HFFc6 (cell line): ENCODE measurements around the gene PHYKPL. TPM values are rescaled to one million over a fixed set of nuclear protein-coding genes. Genes with fewer than 3 reads are reported as not detected.

Experiments used
- DNase-seq: peaks from one replicate; pipeline ENCODE4 v3.0.0-alpha.2; 2018
- H3K27ac Mint-ChIP-seq: 2 replicates; pipeline ENCODE4 v1.8.0; 2020; ENCODE audit warnings: mild to moderate bottlenecking, mixed read lengths
- H3K27me3 Mint-ChIP-seq: 2 replicates; pipeline ENCODE4 v1.8.0; 2021; ENCODE audit warnings: mild to moderate bottlenecking, moderate library complexity, mixed read lengths; ENCODE audit not compliant: insufficient read depth
- H3K36me3 Mint-ChIP-seq: 2 replicates; pipeline ENCODE4 v1.8.0; 2021; ENCODE audit warnings: low read depth, mixed read lengths
- H3K4me1 Mint-ChIP-seq: 2 replicates; pipeline ENCODE4 v1.8.0; 2020; ENCODE audit warnings: low read depth, mixed read lengths
- H3K4me3 Mint-ChIP-seq: 2 replicates; pipeline ENCODE4 v1.8.0; 2020; ENCODE audit warnings: mild to moderate bottlenecking, moderate library complexity, mixed read lengths
- H3K9me3 Mint-ChIP-seq: 2 replicates; pipeline ENCODE4 v1.8.0; 2020; ENCODE audit warnings: mild to moderate bottlenecking, mixed read lengths
- total RNA-seq, 6 experiments: library from RNA; stranded (reverse); fragmentation: NEBNext Ultra II Directional; extraction: Animal tissue kit (Norgen Biotek cat#: 25700); gene quantifications; 2 replicates in 1 of 6; 3 replicates in 5 of 6; pipeline ENCODE4 v1.2.3, GENCODE V29; 2021
- TF ChIP-seq, protein P1 (sequence below): fragments of 200-600 bp; sonication (generic); IDR thresholded peaks from 2 replicates; pipeline ENCODE4 v1.5.0; 2021; ENCODE audit warnings: antibody characterized with exemption, mild to moderate bottlenecking

The PHYKPL gene
- total RNA-seq, 6 experiments from 2014 or later: 18.7 to 25.6 (median 23.9) TPM

GRCh38 chr5:178273665-178274541 is 41.3 kb upstream of the PHYKPL start:
- DNase-seq: no peak
- H3K4me3 Mint-ChIP-seq: no peak overlapping the region
- TF ChIP-seq, protein P1, sequence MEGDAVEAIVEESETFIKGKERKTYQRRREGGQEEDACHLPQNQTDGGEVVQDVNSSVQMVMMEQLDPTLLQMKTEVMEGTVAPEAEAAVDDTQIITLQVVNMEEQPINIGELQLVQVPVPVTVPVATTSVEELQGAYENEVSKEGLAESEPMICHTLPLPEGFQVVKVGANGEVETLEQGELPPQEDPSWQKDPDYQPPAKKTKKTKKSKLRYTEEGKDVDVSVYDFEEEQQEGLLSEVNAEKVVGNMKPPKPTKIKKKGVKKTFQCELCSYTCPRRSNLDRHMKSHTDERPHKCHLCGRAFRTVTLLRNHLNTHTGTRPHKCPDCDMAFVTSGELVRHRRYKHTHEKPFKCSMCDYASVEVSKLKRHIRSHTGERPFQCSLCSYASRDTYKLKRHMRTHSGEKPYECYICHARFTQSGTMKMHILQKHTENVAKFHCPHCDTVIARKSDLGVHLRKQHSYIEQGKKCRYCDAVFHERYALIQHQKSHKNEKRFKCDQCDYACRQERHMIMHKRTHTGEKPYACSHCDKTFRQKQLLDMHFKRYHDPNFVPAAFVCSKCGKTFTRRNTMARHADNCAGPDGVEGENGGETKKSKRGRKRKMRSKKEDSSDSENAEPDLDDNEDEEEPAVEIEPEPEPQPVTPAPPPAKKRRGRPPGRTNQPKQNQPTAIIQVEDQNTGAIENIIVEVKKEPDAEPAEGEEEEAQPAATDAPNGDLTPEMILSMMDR: no peak
- peaks cover 9% of the 10 kb centered on the region for H3K36me3 Mint-ChIP-seq
- H3K27ac Mint-ChIP-seq: no peak overlapping the region
- peaks cover 10% of the 10 kb centered on the region for H3K9me3 Mint-ChIP-seq
- H3K27me3 Mint-ChIP-seq: peaks cover 15% of the 10 kb centered on the region
- H3K4me1 Mint-ChIP-seq: no peaks in the 10 kb centered on the region

- H3K27ac Mint-ChIP-seq: no peak overlapping the region
- H3K27me3 Mint-ChIP-seq: peaks cover 12% of the 10 kb centered on the region
- no peaks in the 10 kb centered on the region for H3K4me1 Mint-ChIP-seq
- peaks cover 9% of the 10 kb centered on the region for H3K36me3 Mint-ChIP-seq
- no peak overlapping the region for H3K4me3 Mint-ChIP-seq
- H3K9me3 Mint-ChIP-seq: peaks cover 10% of the 10 kb centered on the region
- DNase-seq: no peak
- TF ChIP-seq, protein P1: no peak
Observed at GRCh38 chr5:178273041-178273440, 40.4 kb upstream of the PHYKPL start.

GRCh38 chr5:178272591-178272990 is 40.0 kb upstream of the PHYKPL start:
- Mint-ChIP-seq H3K4me3 (no peak overlapping the region), H3K27me3 (peaks cover 9% of the 10 kb centered on the region), H3K36me3 (peaks cover 9% of the 10 kb centered on the region), H3K27ac (no peak overlapping the region), H3K9me3 (peaks cover 10% of the 10 kb centered on the region), H3K4me1 (no peaks in the 10 kb centered on the region)
- TF ChIP-seq, protein P1: no peak
- DNase-seq: no peak

DNA sequence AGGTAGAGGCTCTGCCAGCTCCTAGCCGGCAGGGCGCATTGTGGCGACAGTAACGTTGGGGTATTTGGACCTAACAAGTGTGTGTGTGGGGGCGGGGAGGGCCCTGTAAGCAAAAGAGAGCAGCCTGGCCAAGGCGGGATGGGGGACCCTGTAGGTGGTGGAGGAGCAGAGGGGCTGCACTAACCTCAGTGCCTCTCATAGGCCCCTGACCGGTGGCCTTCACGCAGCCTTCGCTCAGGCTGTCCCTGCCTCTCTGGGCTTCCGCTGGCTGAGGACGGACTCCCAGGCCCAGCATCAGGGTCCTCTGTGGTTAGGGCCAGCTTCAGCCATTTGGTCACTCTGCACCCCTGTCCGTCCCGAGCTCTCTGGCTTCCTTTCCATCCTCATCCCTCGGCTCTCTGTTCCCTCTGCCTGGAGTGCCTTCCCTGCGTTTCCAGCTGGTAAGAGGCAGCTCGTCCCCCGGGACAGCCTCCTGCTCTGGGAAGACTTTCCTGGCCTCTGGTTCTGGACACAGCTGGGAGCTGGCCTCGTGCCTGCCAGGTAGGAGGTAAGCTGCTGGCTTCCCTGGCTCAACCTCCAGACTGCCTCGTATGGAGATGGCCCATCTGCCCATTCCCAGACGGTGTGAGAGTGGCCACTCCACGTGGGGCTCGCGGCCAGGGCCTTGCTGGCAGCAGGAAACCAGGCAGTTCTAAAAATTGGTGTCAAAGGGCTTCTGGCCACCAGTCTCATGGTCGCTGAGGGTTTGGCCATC is 39.3 kb upstream of the PHYKPL start:
- no peaks in the 10 kb centered on the region for H3K4me1 Mint-ChIP-seq

GRCh38 chr5:178271231-178271630 is 38.6 kb upstream of the PHYKPL start:
- TF ChIP-seq, protein P1: no peak
- Mint-ChIP-seq H3K4me3 (no peak overlapping the region), H3K4me1 (no peaks in the 10 kb centered on the region), H3K27ac (no peak overlapping the region), H3K27me3 (peaks cover 7% of the 10 kb centered on the region), H3K9me3 (peaks cover 10% of the 10 kb centered on the region), H3K36me3 (peaks cover 8% of the 10 kb centered on the region)
- no peak for DNase-seq

More for the DNA sequence above, 39.3 kb upstream of the PHYKPL start:
- peaks cover 9% of the 10 kb centered on the region for H3K36me3 Mint-ChIP-seq
- TF ChIP-seq, protein P1: no peak
- no peak overlapping the region for H3K27ac Mint-ChIP-seq
- H3K27me3 Mint-ChIP-seq: peaks cover 7% of the 10 kb centered on the region
- peaks cover 10% of the 10 kb centered on the region for H3K9me3 Mint-ChIP-seq
- DNase-seq: no peak
- H3K4me3 Mint-ChIP-seq: no peak overlapping the region
